Smooth muscle cell of the coronary artery (primary cell): Measurements from ENCODE around the gene HNF4A. TPM values are rescaled to one million over a fixed set of nuclear protein-coding genes. Genes with fewer than 3 reads are reported as not detected.

Source experiments
- total RNA-seq: library from RNA; depleted of rRNA; stranded (reverse); fragments of >200 nt; gene quantifications from 2 replicates; pipeline ENCODE4 v1.2.3, GENCODE V29; 2014; ENCODE audit warnings: low replicate concordance

Gene HNF4A
- total RNA-seq: not detected in 2 replicates

GRCh38 chr20:44355498-44356352 is at the start of gene HNF4A:
HNF4A (plus strand) TSS chr20:44355699; CDS start chr20:44355805, 106 bp downstream.

GRCh38 chr20:44310664-44311639 is 44.5 kb upstream of the HNF4A start, which contains the start of gene FITM2:
FITM2 (minus strand) TSS chr20:44311202; CDS start chr20:44311148, 54 bp downstream.

GRCh38 chr20:44336725-44337380 is 18.6 kb upstream of the HNF4A start, which contains the start of gene R3HDML:
R3HDML (plus strand) TSS chr20:44337043; CDS start chr20:44337158, 115 bp downstream.

GRCh38 chr20:44475694-44476560 is 120.4 kb downstream of the HNF4A start, which contains the start of gene TTPAL:
TTPAL (plus strand) TSS chr20:44475874; CDS start chr20:44480000, 4,126 bp downstream.

Other genes with a start within 250 kb of the HNF4A start
- gene JPH2, start 168.5 kb upstream of the HNF4A start, total RNA-seq: 0.23 and 1.1 TPM in 2 replicates
- gene OSER1, start 144.9 kb upstream of the HNF4A start, total RNA-seq: 27.2 and 45.3 TPM in 2 replicates
- not detected in 2 replicates for gene GDAP1L1, start 108.4 kb upstream of the HNF4A start, total RNA-seq
- gene FITM2, start 44.5 kb upstream of the HNF4A start, total RNA-seq: 4.8 and 5.0 TPM in 2 replicates
- not detected in 2 replicates for gene R3HDML, start 18.7 kb upstream of the HNF4A start, total RNA-seq
- 3.4 and 9.2 TPM in 2 replicates for gene TTPAL, start 120.2 kb downstream of the HNF4A start, total RNA-seq
- 88.7 and 256 TPM in 2 replicates for gene SERINC3, start 166.4 kb downstream of the HNF4A start, total RNA-seq
- 110 and 120 TPM in 2 replicates for gene PKIG, start 226.9 kb downstream of the HNF4A start, total RNA-seq